Measurements from ENCODE around the gene EML3. TPM values are rescaled to one million over a fixed set of nuclear protein-coding genes. Genes with fewer than 3 reads are reported as not detected.

EML3 gene
- total RNA-seq, 1 experiment from 2014 or later: 51.1 TPM

DNA sequence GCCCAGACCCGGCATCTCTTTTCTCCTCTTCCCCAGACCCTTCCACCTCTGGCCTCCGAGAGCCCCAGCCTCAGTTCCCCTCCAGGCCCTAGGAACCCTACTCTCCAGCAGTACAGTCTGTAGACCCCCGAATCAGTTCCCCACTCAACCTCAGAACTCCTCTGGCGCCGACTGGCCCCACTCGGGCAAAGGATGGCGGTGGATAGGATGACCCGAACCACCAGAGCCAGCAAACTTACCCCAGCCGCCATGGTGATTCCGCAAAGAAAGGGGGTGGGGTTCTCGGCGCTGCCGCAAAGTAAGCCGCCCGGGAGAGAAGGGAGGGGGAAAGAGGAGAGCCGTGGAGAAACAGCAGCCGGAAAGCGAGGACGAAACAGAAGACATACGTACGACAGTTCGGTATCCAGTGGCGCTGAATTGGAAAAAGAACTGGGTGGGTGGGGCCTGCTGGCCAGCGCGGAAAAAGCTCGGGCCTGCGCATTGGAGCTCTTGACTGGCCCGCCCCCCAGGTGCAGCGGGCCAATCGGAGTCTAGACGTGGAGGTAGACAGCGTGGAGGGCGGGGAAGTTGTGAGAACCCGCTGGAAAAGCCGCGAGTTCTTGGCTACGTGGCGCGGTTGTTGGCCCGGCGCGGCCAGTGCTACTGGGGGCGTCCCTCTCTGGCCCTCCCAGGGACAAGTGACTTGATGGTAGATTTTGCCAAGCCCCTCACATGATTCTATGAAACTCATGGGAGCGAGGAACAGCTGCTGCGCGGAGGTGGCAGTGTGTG lies 38.8 kb downstream of the EML3 start, which contains the start of gene EEF1G (continued):
- TF ChIP-seq, protein P1, sequence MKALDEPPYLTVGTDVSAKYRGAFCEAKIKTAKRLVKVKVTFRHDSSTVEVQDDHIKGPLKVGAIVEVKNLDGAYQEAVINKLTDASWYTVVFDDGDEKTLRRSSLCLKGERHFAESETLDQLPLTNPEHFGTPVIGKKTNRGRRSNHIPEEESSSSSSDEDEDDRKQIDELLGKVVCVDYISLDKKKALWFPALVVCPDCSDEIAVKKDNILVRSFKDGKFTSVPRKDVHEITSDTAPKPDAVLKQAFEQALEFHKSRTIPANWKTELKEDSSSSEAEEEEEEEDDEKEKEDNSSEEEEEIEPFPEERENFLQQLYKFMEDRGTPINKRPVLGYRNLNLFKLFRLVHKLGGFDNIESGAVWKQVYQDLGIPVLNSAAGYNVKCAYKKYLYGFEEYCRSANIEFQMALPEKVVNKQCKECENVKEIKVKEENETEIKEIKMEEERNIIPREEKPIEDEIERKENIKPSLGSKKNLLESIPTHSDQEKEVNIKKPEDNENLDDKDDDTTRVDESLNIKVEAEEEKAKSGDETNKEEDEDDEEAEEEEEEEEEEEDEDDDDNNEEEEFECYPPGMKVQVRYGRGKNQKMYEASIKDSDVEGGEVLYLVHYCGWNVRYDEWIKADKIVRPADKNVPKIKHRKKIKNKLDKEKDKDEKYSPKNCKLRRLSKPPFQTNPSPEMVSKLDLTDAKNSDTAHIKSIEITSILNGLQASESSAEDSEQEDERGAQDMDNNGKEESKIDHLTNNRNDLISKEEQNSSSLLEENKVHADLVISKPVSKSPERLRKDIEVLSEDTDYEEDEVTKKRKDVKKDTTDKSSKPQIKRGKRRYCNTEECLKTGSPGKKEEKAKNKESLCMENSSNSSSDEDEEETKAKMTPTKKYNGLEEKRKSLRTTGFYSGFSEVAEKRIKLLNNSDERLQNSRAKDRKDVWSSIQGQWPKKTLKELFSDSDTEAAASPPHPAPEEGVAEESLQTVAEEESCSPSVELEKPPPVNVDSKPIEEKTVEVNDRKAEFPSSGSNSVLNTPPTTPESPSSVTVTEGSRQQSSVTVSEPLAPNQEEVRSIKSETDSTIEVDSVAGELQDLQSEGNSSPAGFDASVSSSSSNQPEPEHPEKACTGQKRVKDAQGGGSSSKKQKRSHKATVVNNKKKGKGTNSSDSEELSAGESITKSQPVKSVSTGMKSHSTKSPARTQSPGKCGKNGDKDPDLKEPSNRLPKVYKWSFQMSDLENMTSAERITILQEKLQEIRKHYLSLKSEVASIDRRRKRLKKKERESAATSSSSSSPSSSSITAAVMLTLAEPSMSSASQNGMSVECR (CRISPR knock-in tag; IDR thresholded peaks at IDR 0.05; ENCODE audit: borderline replicate concordance): peak; percentile 44; the same call in 1 of the 2 replicates
- TF ChIP-seq, protein P2, sequence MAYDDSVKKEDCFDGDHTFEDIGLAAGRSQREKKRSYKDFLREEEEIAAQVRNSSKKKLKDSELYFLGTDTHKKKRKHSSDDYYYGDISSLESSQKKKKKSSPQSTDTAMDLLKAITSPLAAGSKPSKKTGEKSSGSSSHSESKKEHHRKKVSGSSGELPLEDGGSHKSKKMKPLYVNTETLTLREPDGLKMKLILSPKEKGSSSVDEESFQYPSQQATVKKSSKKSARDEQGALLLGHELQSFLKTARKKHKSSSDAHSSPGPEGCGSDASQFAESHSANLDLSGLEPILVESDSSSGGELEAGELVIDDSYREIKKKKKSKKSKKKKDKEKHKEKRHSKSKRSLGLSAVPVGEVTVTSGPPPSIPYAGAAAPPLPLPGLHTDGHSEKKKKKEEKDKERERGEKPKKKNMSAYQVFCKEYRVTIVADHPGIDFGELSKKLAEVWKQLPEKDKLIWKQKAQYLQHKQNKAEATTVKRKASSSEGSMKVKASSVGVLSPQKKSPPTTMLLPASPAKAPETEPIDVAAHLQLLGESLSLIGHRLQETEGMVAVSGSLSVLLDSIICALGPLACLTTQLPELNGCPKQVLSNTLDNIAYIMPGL (CRISPR knock-in tag; IDR thresholded peaks at IDR 0.05): no peak
- TF ChIP-seq SP1 (CRISPR knock-in tag; conservative IDR thresholded peaks at IDR 0.05): peak; percentile 80
- TF ChIP-seq MYBL2 (CRISPR knock-in tag; IDR thresholded peaks at IDR 0.05): peak; percentile 12; the same call in 1 of the 2 replicates
- TF ChIP-seq GRHL2 (CRISPR knock-in tag; IDR thresholded peaks at IDR 0.05; ENCODE audit: insufficient replicate concordance, severe bottlenecking): no peak
- TF ChIP-seq, protein P3, sequence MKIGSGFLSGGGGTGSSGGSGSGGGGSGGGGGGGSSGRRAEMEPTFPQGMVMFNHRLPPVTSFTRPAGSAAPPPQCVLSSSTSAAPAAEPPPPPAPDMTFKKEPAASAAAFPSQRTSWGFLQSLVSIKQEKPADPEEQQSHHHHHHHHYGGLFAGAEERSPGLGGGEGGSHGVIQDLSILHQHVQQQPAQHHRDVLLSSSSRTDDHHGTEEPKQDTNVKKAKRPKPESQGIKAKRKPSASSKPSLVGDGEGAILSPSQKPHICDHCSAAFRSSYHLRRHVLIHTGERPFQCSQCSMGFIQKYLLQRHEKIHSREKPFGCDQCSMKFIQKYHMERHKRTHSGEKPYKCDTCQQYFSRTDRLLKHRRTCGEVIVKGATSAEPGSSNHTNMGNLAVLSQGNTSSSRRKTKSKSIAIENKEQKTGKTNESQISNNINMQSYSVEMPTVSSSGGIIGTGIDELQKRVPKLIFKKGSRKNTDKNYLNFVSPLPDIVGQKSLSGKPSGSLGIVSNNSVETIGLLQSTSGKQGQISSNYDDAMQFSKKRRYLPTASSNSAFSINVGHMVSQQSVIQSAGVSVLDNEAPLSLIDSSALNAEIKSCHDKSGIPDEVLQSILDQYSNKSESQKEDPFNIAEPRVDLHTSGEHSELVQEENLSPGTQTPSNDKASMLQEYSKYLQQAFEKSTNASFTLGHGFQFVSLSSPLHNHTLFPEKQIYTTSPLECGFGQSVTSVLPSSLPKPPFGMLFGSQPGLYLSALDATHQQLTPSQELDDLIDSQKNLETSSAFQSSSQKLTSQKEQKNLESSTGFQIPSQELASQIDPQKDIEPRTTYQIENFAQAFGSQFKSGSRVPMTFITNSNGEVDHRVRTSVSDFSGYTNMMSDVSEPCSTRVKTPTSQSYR (CRISPR knock-in tag; IDR thresholded peaks at IDR 0.05): no peak
- no peak for TF ChIP-seq SMAD4 (CRISPR knock-in tag; IDR thresholded peaks at IDR 0.05)
- no peak; the same call in 1 of the 2 replicates for TF ChIP-seq ZNF416 (CRISPR knock-in tag; IDR thresholded peaks at IDR 0.05)
- TF ChIP-seq, protein P4, sequence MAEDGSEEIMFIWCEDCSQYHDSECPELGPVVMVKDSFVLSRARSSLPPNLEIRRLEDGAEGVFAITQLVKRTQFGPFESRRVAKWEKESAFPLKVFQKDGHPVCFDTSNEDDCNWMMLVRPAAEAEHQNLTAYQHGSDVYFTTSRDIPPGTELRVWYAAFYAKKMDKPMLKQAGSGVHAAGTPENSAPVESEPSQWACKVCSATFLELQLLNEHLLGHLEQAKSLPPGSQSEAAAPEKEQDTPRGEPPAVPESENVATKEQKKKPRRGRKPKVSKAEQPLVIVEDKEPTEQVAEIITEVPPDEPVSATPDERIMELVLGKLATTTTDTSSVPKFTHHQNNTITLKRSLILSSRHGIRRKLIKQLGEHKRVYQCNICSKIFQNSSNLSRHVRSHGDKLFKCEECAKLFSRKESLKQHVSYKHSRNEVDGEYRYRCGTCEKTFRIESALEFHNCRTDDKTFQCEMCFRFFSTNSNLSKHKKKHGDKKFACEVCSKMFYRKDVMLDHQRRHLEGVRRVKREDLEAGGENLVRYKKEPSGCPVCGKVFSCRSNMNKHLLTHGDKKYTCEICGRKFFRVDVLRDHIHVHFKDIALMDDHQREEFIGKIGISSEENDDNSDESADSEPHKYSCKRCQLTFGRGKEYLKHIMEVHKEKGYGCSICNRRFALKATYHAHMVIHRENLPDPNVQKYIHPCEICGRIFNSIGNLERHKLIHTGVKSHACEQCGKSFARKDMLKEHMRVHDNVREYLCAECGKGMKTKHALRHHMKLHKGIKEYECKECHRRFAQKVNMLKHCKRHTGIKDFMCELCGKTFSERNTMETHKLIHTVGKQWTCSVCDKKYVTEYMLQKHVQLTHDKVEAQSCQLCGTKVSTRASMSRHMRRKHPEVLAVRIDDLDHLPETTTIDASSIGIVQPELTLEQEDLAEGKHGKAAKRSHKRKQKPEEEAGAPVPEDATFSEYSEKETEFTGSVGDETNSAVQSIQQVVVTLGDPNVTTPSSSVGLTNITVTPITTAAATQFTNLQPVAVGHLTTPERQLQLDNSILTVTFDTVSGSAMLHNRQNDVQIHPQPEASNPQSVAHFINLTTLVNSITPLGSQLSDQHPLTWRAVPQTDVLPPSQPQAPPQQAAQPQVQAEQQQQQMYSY (CRISPR knock-in tag; IDR thresholded peaks at IDR 0.05): no peak
- no peak for TF ChIP-seq HMGA2 (CRISPR knock-in tag; IDR thresholded peaks at IDR 0.05)
- TF ChIP-seq, protein P5, sequence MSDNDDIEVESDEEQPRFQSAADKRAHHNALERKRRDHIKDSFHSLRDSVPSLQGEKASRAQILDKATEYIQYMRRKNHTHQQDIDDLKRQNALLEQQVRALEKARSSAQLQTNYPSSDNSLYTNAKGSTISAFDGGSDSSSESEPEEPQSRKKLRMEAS (CRISPR knock-in tag; IDR thresholded peaks at IDR 0.05): peak; percentile 55; the same call in 1 of the 2 replicates
- TF ChIP-seq, protein P6, sequence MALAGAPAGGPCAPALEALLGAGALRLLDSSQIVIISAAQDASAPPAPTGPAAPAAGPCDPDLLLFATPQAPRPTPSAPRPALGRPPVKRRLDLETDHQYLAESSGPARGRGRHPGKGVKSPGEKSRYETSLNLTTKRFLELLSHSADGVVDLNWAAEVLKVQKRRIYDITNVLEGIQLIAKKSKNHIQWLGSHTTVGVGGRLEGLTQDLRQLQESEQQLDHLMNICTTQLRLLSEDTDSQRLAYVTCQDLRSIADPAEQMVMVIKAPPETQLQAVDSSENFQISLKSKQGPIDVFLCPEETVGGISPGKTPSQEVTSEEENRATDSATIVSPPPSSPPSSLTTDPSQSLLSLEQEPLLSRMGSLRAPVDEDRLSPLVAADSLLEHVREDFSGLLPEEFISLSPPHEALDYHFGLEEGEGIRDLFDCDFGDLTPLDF (CRISPR knock-in tag; IDR thresholded peaks at IDR 0.05): no peak; the same call in 1 of the 2 replicates
- TF ChIP-seq, protein P7, sequence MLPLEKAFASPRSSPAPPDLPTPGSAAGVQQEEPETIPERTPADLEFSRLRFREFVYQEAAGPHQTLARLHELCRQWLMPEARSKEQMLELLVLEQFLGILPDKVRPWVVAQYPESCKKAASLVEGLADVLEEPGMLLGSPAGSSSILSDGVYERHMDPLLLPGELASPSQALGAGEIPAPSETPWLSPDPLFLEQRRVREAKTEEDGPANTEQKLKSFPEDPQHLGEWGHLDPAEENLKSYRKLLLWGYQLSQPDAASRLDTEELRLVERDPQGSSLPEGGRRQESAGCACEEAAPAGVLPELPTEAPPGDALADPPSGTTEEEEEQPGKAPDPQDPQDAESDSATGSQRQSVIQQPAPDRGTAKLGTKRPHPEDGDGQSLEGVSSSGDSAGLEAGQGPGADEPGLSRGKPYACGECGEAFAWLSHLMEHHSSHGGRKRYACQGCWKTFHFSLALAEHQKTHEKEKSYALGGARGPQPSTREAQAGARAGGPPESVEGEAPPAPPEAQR (CRISPR knock-in tag; IDR thresholded peaks at IDR 0.05): no peak
- TF ChIP-seq FOXP1 (CRISPR knock-in tag; IDR thresholded peaks at IDR 0.05; ENCODE audit: borderline replicate concordance): 0 out of 2 replicates have a peak, but pooled peaks have one; percentile 2
- TF ChIP-seq, protein P8, sequence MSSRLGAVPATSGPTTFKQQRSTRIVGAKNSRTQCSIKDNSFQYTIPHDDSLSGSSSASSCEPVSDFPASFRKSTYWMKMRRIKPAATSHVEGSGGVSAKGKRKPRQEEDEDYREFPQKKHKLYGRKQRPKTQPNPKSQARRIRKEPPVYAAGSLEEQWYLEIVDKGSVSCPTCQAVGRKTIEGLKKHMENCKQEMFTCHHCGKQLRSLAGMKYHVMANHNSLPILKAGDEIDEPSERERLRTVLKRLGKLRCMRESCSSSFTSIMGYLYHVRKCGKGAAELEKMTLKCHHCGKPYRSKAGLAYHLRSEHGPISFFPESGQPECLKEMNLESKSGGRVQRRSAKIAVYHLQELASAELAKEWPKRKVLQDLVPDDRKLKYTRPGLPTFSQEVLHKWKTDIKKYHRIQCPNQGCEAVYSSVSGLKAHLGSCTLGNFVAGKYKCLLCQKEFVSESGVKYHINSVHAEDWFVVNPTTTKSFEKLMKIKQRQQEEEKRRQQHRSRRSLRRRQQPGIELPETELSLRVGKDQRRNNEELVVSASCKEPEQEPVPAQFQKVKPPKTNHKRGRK (CRISPR knock-in tag; IDR thresholded peaks at IDR 0.05; ENCODE audit: borderline replicate concordance): no peak
- no peak for TF ChIP-seq ZNF671 (CRISPR knock-in tag; IDR thresholded peaks at IDR 0.05)
- TF ChIP-seq, protein P9, sequence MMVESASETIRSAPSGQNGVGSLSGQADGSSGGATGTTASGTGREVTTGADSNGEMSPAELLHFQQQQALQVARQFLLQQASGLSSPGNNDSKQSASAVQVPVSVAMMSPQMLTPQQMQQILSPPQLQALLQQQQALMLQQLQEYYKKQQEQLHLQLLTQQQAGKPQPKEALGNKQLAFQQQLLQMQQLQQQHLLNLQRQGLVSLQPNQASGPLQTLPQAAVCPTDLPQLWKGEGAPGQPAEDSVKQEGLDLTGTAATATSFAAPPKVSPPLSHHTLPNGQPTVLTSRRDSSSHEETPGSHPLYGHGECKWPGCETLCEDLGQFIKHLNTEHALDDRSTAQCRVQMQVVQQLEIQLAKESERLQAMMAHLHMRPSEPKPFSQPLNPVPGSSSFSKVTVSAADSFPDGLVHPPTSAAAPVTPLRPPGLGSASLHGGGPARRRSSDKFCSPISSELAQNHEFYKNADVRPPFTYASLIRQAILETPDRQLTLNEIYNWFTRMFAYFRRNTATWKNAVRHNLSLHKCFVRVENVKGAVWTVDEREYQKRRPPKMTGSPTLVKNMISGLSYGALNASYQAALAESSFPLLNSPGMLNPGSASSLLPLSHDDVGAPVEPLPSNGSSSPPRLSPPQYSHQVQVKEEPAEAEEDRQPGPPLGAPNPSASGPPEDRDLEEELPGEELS (CRISPR knock-in tag; IDR thresholded peaks at IDR 0.05): peak; percentile 72

Measured in WTC11 (cell line).